GM18511 (cell line): ENCODE results near the gene NFATC1.

Source experiments
- ATAC-seq: cut with Tn5 transposase; IDR thresholded peaks from one replicate; pipeline ENCODE4 v1.9.1; 2021; ENCODE audit warnings: mild to moderate bottlenecking, moderate library complexity; ENCODE audit not compliant: unreplicated experiment

Gene NFATC1

GRCh38 chr18:79515944-79516351 is 120.2 kb downstream of the NFATC1 start:
- ATAC-seq = no peak

- ATAC-seq = no peak
These were observed 120.8 kb downstream of the NFATC1 start for GRCh38 chr18:79516441-79516931.

GRCh38 chr18:79517341-79517740 is 121.6 kb downstream of the NFATC1 start:
- no peak for ATAC-seq

GRCh38 chr18:79518028-79518682 is 122.4 kb downstream of the NFATC1 start:
- ATAC-seq = no peak

- ATAC-seq = no peak
These were observed 123.0 kb downstream of the NFATC1 start for GRCh38 chr18:79518683-79519128.

GRCh38 chr18:79519751-79520477 is 124.2 kb downstream of the NFATC1 start:
- ATAC-seq = no peak

- no peak for ATAC-seq
These were observed 125.0 kb downstream of the NFATC1 start for GRCh38 chr18:79520478-79521390.

- ATAC-seq = no peak
These were observed 125.9 kb downstream of the NFATC1 start for GRCh38 chr18:79521416-79522205.

- peak; percentile 8 for ATAC-seq
These were observed 126.9 kb downstream of the NFATC1 start for GRCh38 chr18:79522451-79523205.

GRCh38 chr18:79523206-79523735 is 127.5 kb downstream of the NFATC1 start:
- ATAC-seq = peak; percentile 39

GRCh38 chr18:79523736-79524180 is 128.0 kb downstream of the NFATC1 start:
- ATAC-seq = peak; percentile 72

GRCh38 chr18:79524181-79525078 is 128.7 kb downstream of the NFATC1 start:
- ATAC-seq = peak; percentile 39

GRCh38 chr18:79525556-79526467 is 130.1 kb downstream of the NFATC1 start:
- no peak for ATAC-seq

- ATAC-seq = no peak
These were observed 131.0 kb downstream of the NFATC1 start for GRCh38 chr18:79526468-79527460.

GRCh38 chr18:79527656-79528315 is 132.1 kb downstream of the NFATC1 start:
- no peak for ATAC-seq

- ATAC-seq = no peak
These were observed 132.6 kb downstream of the NFATC1 start for GRCh38 chr18:79528316-79528695.
